HCT116 (cell line): ENCODE results near the gene RSAD1. TPM values are rescaled to one million over a fixed set of nuclear protein-coding genes. Genes with fewer than 3 reads are reported as not detected.

Source experiments
- ATAC-seq: fragments of 200-7000 bp; cut with Tn5 transposase; 2 replicates; pipeline ENCODE4 v1.9.1; 2020; ENCODE audit warnings: mild to moderate bottlenecking, moderate library complexity
- BruUV-seq: library from RNA; stranded (reverse); fragments of 400-500 nt; replicated peaks from 2 replicates; lab custom pipeline; 2021; lab: Mats Ljungman, UMichigan
- CTCF ChIA-PET: fragments of 300-600 bp; sonication (Branson Sonifier 250); formaldehyde crosslinking; loops from one replicate; lab custom pipeline; 2021; ENCODE audit warnings: antibody characterized with exemption; lab: Charles Lee
- POLR2A ChIA-PET: fragments of 300-600, 350-600 bp; sonication (Branson Sonifier 250); formaldehyde crosslinking; loops from one replicate; lab custom pipeline; 2021; ENCODE audit warnings: antibody characterized with exemption; lab: Charles Lee
- RAD21 ChIA-PET, 2 experiments: fragments of 300-600 bp; sonication (Branson Sonifier 250); formaldehyde crosslinking; loops; one replicate each; lab custom pipeline; 2023; ENCODE audit warnings: low total read pairs in 2 of 2; ENCODE audit not compliant: uncharacterized antibody in 2 of 2, unreplicated experiment in 2 of 2, low non-redundant PET in 1 of 2; lab: Charles Lee
- DNase-seq: peaks from one replicate; pipeline ENCODE4 v3.0.0-alpha.2; 2010; ENCODE audit warnings: low read depth, low spot score
- H2AFZ ChIP-seq: fragments of 200-600 bp; shearing (Covaris generic), sonication (generic); 2 replicates; pipeline ENCODE4 v1.6.1; 2017; ENCODE audit warnings: low read depth, mixed run types, mixed read lengths, antibody characterized with exemption, low read length; ENCODE audit not compliant: poor library complexity, severe bottlenecking
- H3K27ac ChIP-seq: 2 replicates; pipeline ENCODE4 v1.5.1; 2012; ENCODE audit warnings: low read depth, low read length
- H3K27me3 ChIP-seq: fragments of 200-600 bp; sonication (generic); 2 replicates; pipeline ENCODE4 v1.6.1; 2016; ENCODE audit warnings: mixed run types, low read length, mixed read lengths; ENCODE audit not compliant: insufficient read depth
- H3K36me3 ChIP-seq, 2 experiments: fragments of 200-500 bp in 1 of 2; fragments of 200-600 bp in 1 of 2; sonication (Bioruptor generic) in 1 of 2; sonication (generic) in 1 of 2; 2 replicates each; pipeline versions ENCODE4 v1.5.1 to v1.6.1; 2014 to 2016; ENCODE audit warnings: low read length in 2 of 2, inconsistent platforms in 1 of 2, mixed read lengths in 1 of 2, mixed run types in 1 of 2; ENCODE audit not compliant: insufficient read depth in 2 of 2, control insufficient read depth in 1 of 2
- H3K4me1 ChIP-seq, 2 experiments: fragments of 200-600 bp in 1 of 2; sonication (generic) in 1 of 2; 2 replicates each; pipeline versions ENCODE4 v1.5.1 to v1.6.1; 2012 to 2017; ENCODE audit warnings: low read length in 2 of 2, inconsistent platforms in 1 of 2, mild to moderate bottlenecking in 1 of 2, mixed read lengths in 1 of 2, mixed run types in 1 of 2, moderate library complexity in 1 of 2; ENCODE audit not compliant: insufficient read depth in 2 of 2, control insufficient read depth in 1 of 2
- H3K4me2 ChIP-seq: fragments of 200-600 bp; sonication (generic); 2 replicates; pipeline ENCODE4 v1.6.1; 2017; ENCODE audit warnings: mixed run types, low read length, mixed read lengths
- H3K4me3 ChIP-seq, 2 experiments: fragments of 200-600 bp in 1 of 2; sonication (generic) in 1 of 2; replicated peaks in 1 of 2; 2 replicates each; pipeline ENCODE4 v1.5.1; 2011 to 2016; ENCODE audit warnings: low read length in 2 of 2, control low read depth in 1 of 2, low read depth in 1 of 2, mild to moderate bottlenecking in 1 of 2, mixed read lengths in 1 of 2, mixed run types in 1 of 2
- H3K79me2 ChIP-seq: fragments of 200-600 bp; sonication (generic); 2 replicates; pipeline ENCODE4 v1.6.1; 2017; ENCODE audit warnings: mild to moderate bottlenecking, mixed run types, low read length, moderate library complexity, mixed read lengths; ENCODE audit not compliant: insufficient read depth
- H3K9ac ChIP-seq: fragments of 200-600 bp; sonication (generic); 2 replicates; pipeline ENCODE4 v1.6.1; 2016; ENCODE audit warnings: low read length, mixed read lengths
- H3K9me2 ChIP-seq: fragments of 200-600 bp; sonication (generic), shearing (Covaris generic); 2 replicates; pipeline ENCODE4 v1.6.1; 2017; ENCODE audit warnings: mixed run types, mild to moderate bottlenecking, moderate library complexity; ENCODE audit not compliant: insufficient read depth
- H3K9me3 ChIP-seq, 2 experiments: fragments of 200-500 bp in 1 of 2; fragments of 200-600 bp in 1 of 2; sonication (Bioruptor generic) in 1 of 2; sonication (generic) in 1 of 2; 2 replicates each; pipeline ENCODE4 v1.6.1; 2014 to 2017; ENCODE audit warnings: low read length in 2 of 2, mixed read lengths in 2 of 2, inconsistent platforms in 1 of 2, low read depth in 1 of 2, mild to moderate bottlenecking in 1 of 2, mixed run types in 1 of 2, moderate library complexity in 1 of 2; ENCODE audit not compliant: control insufficient read depth in 1 of 2, insufficient read depth in 1 of 2
- H4K20me1 ChIP-seq: fragments of 200-600 bp; sonication (generic), shearing (Covaris generic); 2 replicates; pipeline ENCODE4 v1.6.1; 2017; ENCODE audit warnings: mixed run types, mild to moderate bottlenecking, moderate library complexity; ENCODE audit not compliant: insufficient read depth
- CBX3 ChIP-seq: IDR thresholded peaks from 2 replicates; pipeline ENCODE4 v1.6.1; 2012; ENCODE audit warnings: low read depth
- CEBPB ChIP-seq: IDR thresholded peaks from 2 replicates; pipeline ENCODE4 v1.6.1; 2012; ENCODE audit warnings: low read depth
- CTCF ChIP-seq, 3 experiments: fragments of 200-600 bp in 1 of 3; sonication (generic) in 1 of 3; IDR thresholded peaks in 2 of 3; conservative IDR thresholded peaks in 1 of 3; 2 replicates each; pipeline ENCODE4 v1.5.1; 2012 to 2017; ENCODE audit warnings: low read depth in 2 of 3, low read length in 2 of 3, antibody characterized with exemption in 1 of 3, borderline replicate concordance in 1 of 3, control low read depth in 1 of 3, mild to moderate bottlenecking in 1 of 3, mixed read lengths in 1 of 3, mixed run types in 1 of 3, moderate library complexity in 1 of 3; ENCODE audit not compliant: insufficient read depth in 1 of 3
- EGR1 ChIP-seq: IDR thresholded peaks from 2 replicates; pipeline ENCODE4 v1.6.1; 2012; ENCODE audit warnings: low read depth
- ELF1 ChIP-seq: IDR thresholded peaks from 2 replicates; pipeline ENCODE4 v1.6.1; 2012; ENCODE audit warnings: low read depth, borderline replicate concordance
- EZH2 ChIP-seq: fragments of 200-600 bp; sonication (generic); IDR thresholded peaks from 2 replicates; pipeline ENCODE4 v1.6.1; 2017; ENCODE audit warnings: antibody characterized with exemption, mixed run types
- EZH2phosphoT487 ChIP-seq: fragments of 200-600 bp; IDR thresholded peaks from 2 replicates; pipeline ENCODE4 v1.6.1; 2018; ENCODE audit warnings: antibody characterized with exemption, borderline replicate concordance
- POLR2A ChIP-seq: IDR thresholded peaks from 2 replicates; pipeline ENCODE4 v1.7.0; 2011; ENCODE audit warnings: borderline replicate concordance; ENCODE audit not compliant: insufficient read depth, insufficient read length; ENCODE audit errors: extremely low read depth
- REST ChIP-seq: IDR thresholded peaks from 2 replicates; pipeline ENCODE4 v1.6.1; 2012; ENCODE audit warnings: low read depth
- SRF ChIP-seq: IDR thresholded peaks from 2 replicates; pipeline ENCODE4 v1.6.1; 2012; ENCODE audit warnings: low read depth
- TCF7L2 ChIP-seq: IDR thresholded peaks from 2 replicates; pipeline ENCODE4 v1.7.0; 2011; ENCODE audit warnings: borderline replicate concordance, inconsistent platforms; ENCODE audit not compliant: insufficient read depth, insufficient read length; ENCODE audit errors: extremely low read depth
- ZBTB33 ChIP-seq: IDR thresholded peaks from 2 replicates; pipeline ENCODE4 v1.6.1; 2011; ENCODE audit warnings: mild to moderate bottlenecking, low read length, moderate library complexity; ENCODE audit not compliant: insufficient replicate concordance; ENCODE audit errors: extremely low read depth
- ZNF274 ChIP-seq: fragments of 200-500 bp; sonication (Bioruptor generic); IDR thresholded peaks from 2 replicates; pipeline ENCODE4 v1.6.1; 2014; ENCODE audit warnings: mild to moderate bottlenecking, low read depth, low read length, inconsistent platforms
- intact Hi-C: fragments of 100-400 bp; cut with micrococcal nuclease; formaldehyde crosslinking; loops from 2 replicates; pipeline ENCODE4 v1.10.0; 2022
- total RNA-seq: library from RNA; stranded (reverse); gene quantifications from one replicate; pipeline ENCODE4 v1.2.1, GENCODE V29; 2021; ENCODE audit not compliant: unreplicated experiment

RSAD1 gene
- total RNA-seq, 1 experiment from 2014 or later, result 82.7 TPM

- TF ChIP-seq CTCF (IDR thresholded peaks at IDR 0.05 in 2 of 3, conservative IDR thresholded peaks at IDR 0.05 in 1 of 3; ENCODE audit: borderline replicate concordance in 1 of 3, insufficient read depth in 1 of 3, low read depth in 2 of 3, low read length in 2 of 3), result no peak
- no peak for TF ChIP-seq SRF
- TF ChIP-seq ZNF274, result no peak
- TF ChIP-seq TCF7L2, result no peak
- TF ChIP-seq POLR2A, result no peak
- no peak for TF ChIP-seq ZBTB33
Observed at GRCh38 chr17:50529849-50530248, 51.2 kb downstream of the RSAD1 start (continued).

- intact Hi-C loops, result no loop called here
- ChIA-PET RAD21 (interaction anchor here in 1 of 2 experiments (0.6 kb wide), 1 partner anchor 642 kb away, joined by 3 read pairs; no protein-coding TSS in a partner anchor), CTCF (interaction anchor here (1.8 to 2.3 kb wide), 3 partner anchors 11 to 169 kb away, joined by 4 to 9 read pairs (median 6); no protein-coding TSS in a partner anchor), POLR2A (interaction anchor here (1.3 kb wide), 1 partner anchor 11 kb away, joined by 3 read pairs; no protein-coding TSS in a partner anchor)
- BruUV-seq, result no TSS peak
- no peak overlapping the region for H3K27ac ChIP-seq
- H3K9me3 ChIP-seq, result no peaks in the 10 kb centered on the region
- no peak overlapping the region for H3K4me3 ChIP-seq
- H4K20me1 ChIP-seq, result no peaks in the 10 kb centered on the region
- H3K9me2 ChIP-seq, result no peaks in the 10 kb centered on the region
- H3K79me2 ChIP-seq, result no peaks in the 10 kb centered on the region; the same call in 1 of the 2 replicates
- H3K27me3 ChIP-seq, result no peaks in the 10 kb centered on the region
- DNase-seq (no peak), ATAC-seq (no peak)
- H3K4me1 ChIP-seq, result peaks cover 39 to 48% of the 10 kb centered on the region in 2 experiments
- H3K9ac ChIP-seq, result peak overlapping the region; percentile 78; the same call in 1 of the 2 replicates
- H2AFZ ChIP-seq, result no peak overlapping the region
- H3K4me2 ChIP-seq, result peak overlapping the region; percentile 99
- H3K36me3 ChIP-seq, result no peaks in the 10 kb centered on the region; a peak in 1 of 4 replicates
- no peak for TF ChIP-seq EZH2
- TF ChIP-seq SRF, result no peak
- no peak for TF ChIP-seq CBX3
- no peak for TF ChIP-seq REST
- no peak for TF ChIP-seq ELF1
- TF ChIP-seq EZH2phosphoT487, result no peak
- TF ChIP-seq ZNF274, result no peak
- TF ChIP-seq CEBPB, result no peak
- TF ChIP-seq EGR1, result no peak
- no peak for TF ChIP-seq ZBTB33
Observed at GRCh38 chr17:50531428-50532025, 52.9 kb downstream of the RSAD1 start.
